Measurements from ENCODE around the gene IGFL1. TPM values are rescaled to one million over a fixed set of nuclear protein-coding genes. Genes with fewer than 3 reads are reported as not detected.

Gene IGFL1
- total and polyA plus RNA-seq, 10 of the 15 experiments (the other 5 are each of a cell fraction or from before 2014, with no cell fraction given): not detected

GRCh38 chr19:46189971-46190888 lies 39.3 kb upstream of the IGFL1 start:
- in situ Hi-C loops (cut with MboI): loop anchor here (5.0 kb wide), 1 partner anchor 108 kb away; no protein-coding TSS in a partner anchor
- H3K9ac ChIP-seq (ENCODE audit: control insufficient read depth, insufficient read depth, low read length): no peak overlapping the region
- no peak overlapping the region for H3K4me2 ChIP-seq (ENCODE audit: control insufficient read depth, insufficient read depth)
- H2AFZ ChIP-seq (ENCODE audit: control insufficient read depth, low read depth, low read length): no peak overlapping the region
- no peak for ATAC-seq
- no peaks in the 10 kb centered on the region for H3K9me3 ChIP-seq (replicated peaks; ENCODE audit: control insufficient read depth, insufficient read depth, low read length)
- TF ChIP-seq SUPT20H (IDR thresholded peaks at IDR 0.05; ENCODE audit: borderline replicate concordance, control insufficient read depth, low read depth, low read length) (no peak), EP300 (IDR thresholded peaks at IDR 0.05; ENCODE audit: borderline replicate concordance in 1 of 2, control insufficient read depth in 1 of 2, low read depth in 2 of 2, low read length in 2 of 2) (no peak)
- intact Hi-C loops (cut with micrococcal nuclease; ENCODE audit: unreplicated experiment): loop anchor here (1.0 to 5.0 kb wide), 2 partner anchors 108 to 163 kb away; no protein-coding TSS in a partner anchor
- DNase-seq (ENCODE audit: low read depth, low spot score): no peak
- FAIRE-seq: no peak
- no peaks in the 10 kb centered on the region for H3K79me2 ChIP-seq (ENCODE audit: control insufficient read depth, insufficient read depth, low read length)
- no peak overlapping the region for H3K27ac ChIP-seq (ENCODE audit: control insufficient read depth, insufficient read depth)
- ChIA-PET CTCF (interaction anchor here (1.0 to 2.5 kb wide), 8 partner anchors 65 to 162 kb away, joined by 3 to 25 read pairs (median 6); partner anchors contain the start of gene IGFL3), RAD21 (ENCODE audit: unreplicated experiment) (interaction anchor here (1.2 to 2.3 kb wide), 6 partner anchors 74 to 162 kb away, joined by 3 to 18 read pairs (median 8); no protein-coding TSS in a partner anchor), SMC1A (ENCODE audit: uncharacterized antibody, unreplicated experiment) (interaction anchor here (0.6 to 2.1 kb wide), 5 partner anchors 84 to 162 kb away, joined by 3 to 15 read pairs (median 3); no protein-coding TSS in a partner anchor), POLR2A (interaction anchor here (0.9 kb wide), 1 partner anchor 107 kb away, joined by 3 read pairs; no protein-coding TSS in a partner anchor)
- peaks cover 2 to 4% of the 10 kb centered on the region in 2 experiments; a peak in 2 of 4 replicates for H3K27me3 ChIP-seq (replicated peaks in 1 of 2; ENCODE audit: control insufficient read depth in 2 of 2, insufficient read depth in 2 of 2, low read length in 1 of 2)
- no TSS peak for BruUV-seq (replicated peaks)
- H3K36me3 ChIP-seq (ENCODE audit: control insufficient read depth in 2 of 2, insufficient read depth in 2 of 2, low read length in 1 of 2): no peaks in the 10 kb centered on the region
- under 1% methylated on average over 8 of the region's 8 CpGs for WGBS (ENCODE audit: insufficient coverage, insufficient replicate concordance, low lambda C conversion rate, missing lambda C conversion rate)
- no peaks in the 10 kb centered on the region for H4K20me1 ChIP-seq (ENCODE audit: control insufficient read depth, insufficient read depth)
- H3K4me1 ChIP-seq (ENCODE audit: control insufficient read depth, insufficient read depth, low read length): peaks cover 1% of the 10 kb centered on the region; the same call in 1 of the 2 replicates
- H3K4me3 ChIP-seq: no peak overlapping the region

GRCh38 chr19:46191356-46191755 lies 38.2 kb upstream of the IGFL1 start:
- Histone ChIP-seq H4K20me1 (ENCODE audit: control insufficient read depth, insufficient read depth) (no peaks in the 10 kb centered on the region), H3K36me3 (ENCODE audit: control insufficient read depth in 2 of 2, insufficient read depth in 2 of 2, low read length in 1 of 2) (no peaks in the 10 kb centered on the region), H3K9ac (ENCODE audit: control insufficient read depth, insufficient read depth, low read length) (no peak overlapping the region), H3K79me2 (ENCODE audit: control insufficient read depth, insufficient read depth, low read length) (no peaks in the 10 kb centered on the region), H3K4me1 (ENCODE audit: control insufficient read depth, insufficient read depth, low read length) (no peaks in the 10 kb centered on the region), H3K4me3 (no peak overlapping the region), H3K27ac (ENCODE audit: control insufficient read depth, insufficient read depth) (no peak overlapping the region), H3K9me3 (replicated peaks; ENCODE audit: control insufficient read depth, insufficient read depth, low read length) (no peaks in the 10 kb centered on the region), H2AFZ (ENCODE audit: control insufficient read depth, low read depth, low read length) (no peak overlapping the region), H3K4me2 (ENCODE audit: control insufficient read depth, insufficient read depth) (no peak overlapping the region), H3K27me3 (replicated peaks in 1 of 2; ENCODE audit: control insufficient read depth in 2 of 2, insufficient read depth in 2 of 2, low read length in 1 of 2) (peaks cover 2 to 4% of the 10 kb centered on the region in 2 experiments; a peak in 2 of 4 replicates)
- ChIA-PET SMC1A (ENCODE audit: uncharacterized antibody, unreplicated experiment) (interaction anchor here (1.0 to 1.6 kb wide), 3 partner anchors 73 to 163 kb away, joined by 3 to 4 read pairs (median 4); no protein-coding TSS in a partner anchor), POLR2A (interaction anchor here (0.7 kb wide), 1 partner anchor 65 kb away, joined by 3 read pairs; no protein-coding TSS in a partner anchor), CTCF (interaction anchor here (0.9 to 1.7 kb wide), 7 partner anchors 102 to 163 kb away, joined by 3 to 8 read pairs (median 5); no protein-coding TSS in a partner anchor), RAD21 (ENCODE audit: unreplicated experiment) (interaction anchor here (0.7 to 1.4 kb wide), 2 partner anchors 74 to 113 kb away, joined by 3 read pairs; no protein-coding TSS in a partner anchor)
- ATAC-seq (no peak), DNase-seq (ENCODE audit: low read depth, low spot score) (no peak), FAIRE-seq (no peak)
- intact Hi-C loops (cut with micrococcal nuclease; ENCODE audit: unreplicated experiment): no loop called here
- no TSS peak for BruUV-seq (replicated peaks)
- TF ChIP-seq NFYA (IDR thresholded peaks at IDR 0.05; ENCODE audit: borderline replicate concordance, low read depth, low read length) (no peak), ZBED1 (IDR thresholded peaks at IDR 0.05; ENCODE audit: borderline replicate concordance) (no peak), CHD1 (IDR thresholded peaks at IDR 0.05; ENCODE audit: low read depth, low read length) (no peak), SPI1 (IDR thresholded peaks at IDR 0.05; ENCODE audit: borderline replicate concordance, insufficient read depth, low read depth, low read length) (no peak), NR2C1 (IDR thresholded peaks at IDR 0.05) (no peak), PRDM15 (CRISPR knock-in tag; IDR thresholded peaks at IDR 0.05) (no peak)
- WGBS (ENCODE audit: insufficient coverage, insufficient replicate concordance, low lambda C conversion rate, missing lambda C conversion rate): 27% methylated on average over 4 of the region's 4 CpGs
- in situ Hi-C loops (cut with MboI): no loop called here

Data from GM12878 (cell line).